HuH-7 (cell line): ENCODE measurements around the gene LRRC4C.

Experiments
- DNase-seq: peaks from one replicate; pipeline ENCODE4 v3.0.0; 2011; ENCODE audit warnings: low spot score

LRRC4C gene

GRCh38 chr11:40467771-40468170 is 991.7 kb downstream of the LRRC4C start:
- no peak for DNase-seq

- DNase-seq = no peak
These were observed 1014.1 kb downstream of the LRRC4C start for GRCh38 chr11:40445391-40445790.

DNA sequence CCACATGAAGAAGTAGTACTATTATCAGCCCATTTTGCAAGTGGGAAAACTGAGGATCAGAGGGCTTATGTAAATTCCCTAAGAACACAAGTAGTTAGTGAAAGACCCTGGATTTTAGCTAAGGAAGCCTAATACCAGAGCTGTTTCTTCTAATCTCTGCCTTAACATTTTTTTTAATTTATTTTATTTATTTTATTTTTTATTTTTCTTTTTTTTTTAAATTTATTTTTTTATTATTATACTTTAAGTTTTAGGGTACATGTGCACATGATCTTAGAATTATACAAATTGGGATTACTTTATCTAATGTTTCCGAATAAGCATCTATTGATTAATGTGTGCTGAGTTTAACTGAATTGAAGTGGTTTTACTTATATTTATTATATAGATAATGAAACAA is 1015.3 kb downstream of the LRRC4C start:
- no peak for DNase-seq

DNA sequence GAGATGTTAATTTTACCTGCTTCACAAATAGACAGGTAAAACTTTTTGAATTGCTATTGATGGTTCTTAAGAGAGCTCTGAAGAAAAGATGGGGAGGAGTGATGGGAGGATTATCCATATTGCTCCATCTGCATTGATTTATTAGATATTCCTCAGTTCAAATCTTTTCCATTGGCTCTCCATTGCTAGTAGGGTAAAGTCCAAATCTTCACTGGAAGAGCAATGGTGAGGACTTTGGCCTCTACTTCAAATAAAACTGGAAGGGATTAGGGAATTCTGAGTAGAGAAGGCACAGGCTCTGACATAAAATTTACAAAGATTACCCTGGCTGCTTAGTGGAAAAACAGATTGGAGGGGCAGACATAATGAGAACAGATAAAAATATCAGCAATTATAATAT is 1024.1 kb downstream of the LRRC4C start:
- DNase-seq = no peak

DNA sequence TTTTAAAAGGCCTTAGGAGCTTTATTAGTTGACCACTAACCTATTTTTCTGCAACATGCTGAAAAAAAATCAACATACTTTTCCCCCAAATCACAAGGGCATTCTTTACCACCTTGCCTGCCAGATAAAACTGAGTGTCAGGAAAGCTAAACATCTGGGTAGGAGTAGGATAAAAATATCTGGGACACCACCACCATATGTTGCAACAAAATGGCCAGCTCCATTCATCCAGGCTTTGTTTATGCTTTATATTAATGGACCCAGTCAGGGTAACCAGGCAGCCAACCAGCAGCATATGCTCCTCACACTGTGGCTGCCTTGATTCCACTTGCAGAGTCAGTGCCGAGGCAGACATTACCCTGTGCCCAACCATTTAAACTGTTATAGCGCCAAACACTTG is 1024.5 kb downstream of the LRRC4C start:
- DNase-seq = no peak

- no peak for DNase-seq
These were observed 1027.1 kb downstream of the LRRC4C start for GRCh38 chr11:40432358-40432757.

GRCh38 chr11:40425168-40425567 is 1034.3 kb downstream of the LRRC4C start:
- no peak for DNase-seq

DNA sequence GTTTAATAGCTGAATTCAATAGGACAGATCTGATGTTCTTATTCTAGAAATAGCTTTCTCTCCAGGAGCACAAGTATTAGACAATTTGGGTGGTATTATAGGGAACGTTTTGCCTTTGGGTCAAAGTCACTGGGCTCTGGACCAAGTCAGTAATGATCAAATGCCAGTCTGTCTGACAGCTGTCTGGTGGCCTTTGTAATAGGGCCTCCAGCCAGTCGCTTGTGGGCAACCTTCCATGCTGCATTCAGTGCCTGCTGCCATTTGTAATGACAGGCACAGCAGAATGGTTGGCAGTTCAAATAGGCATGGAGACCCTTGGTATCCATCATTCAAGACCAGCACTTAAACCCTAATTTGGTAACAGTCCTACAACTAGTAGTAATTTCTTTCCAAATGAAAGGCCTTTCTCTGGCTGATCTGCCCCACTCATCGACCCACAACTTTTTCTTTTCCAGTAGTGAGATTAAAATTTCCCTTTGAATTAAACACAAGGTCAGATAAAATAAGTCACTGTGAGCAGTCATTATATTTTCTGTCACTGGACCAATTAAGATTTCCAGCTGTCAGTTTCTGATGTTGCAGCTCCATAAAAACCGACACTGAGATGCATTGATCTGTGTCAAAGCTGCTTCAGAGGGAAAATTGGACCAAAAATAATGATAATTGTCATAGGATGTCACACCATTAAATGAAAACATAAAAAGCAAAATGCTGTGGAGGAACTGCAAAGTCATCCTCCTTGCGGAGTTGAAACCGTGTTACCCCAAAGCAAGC is 1038.1 kb downstream of the LRRC4C start:
- DNase-seq = no peak

GRCh38 chr11:40417627-40418026 is 1041.8 kb downstream of the LRRC4C start:
- no peak for DNase-seq

DNA sequence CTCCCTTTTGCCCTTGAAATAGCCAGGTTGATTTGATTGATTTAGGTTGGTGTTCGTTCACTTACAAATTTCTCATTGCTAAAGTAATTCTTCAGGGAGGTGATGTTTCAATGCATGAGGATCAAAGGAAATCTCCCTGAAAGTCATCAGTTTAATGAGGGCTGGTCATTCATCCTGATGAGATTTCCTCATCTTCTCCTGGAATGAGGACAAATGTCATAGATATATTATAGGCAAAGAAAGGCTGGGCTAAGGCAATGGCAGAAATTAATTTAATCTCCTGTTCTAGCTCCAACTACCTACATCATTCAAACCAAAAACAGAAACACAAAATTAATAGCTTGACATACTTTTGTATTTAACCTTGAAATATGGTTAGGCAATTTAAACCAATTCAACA is 1052.1 kb downstream of the LRRC4C start:
- DNase-seq = no peak

- no peak for DNase-seq
These were observed 1053.8 kb downstream of the LRRC4C start for GRCh38 chr11:40405614-40406013.

GRCh38 chr11:40403321-40403720 is 1056.1 kb downstream of the LRRC4C start:
- no peak for DNase-seq

- no peak for DNase-seq
These were observed 1058.2 kb downstream of the LRRC4C start for GRCh38 chr11:40401132-40401853.

DNA sequence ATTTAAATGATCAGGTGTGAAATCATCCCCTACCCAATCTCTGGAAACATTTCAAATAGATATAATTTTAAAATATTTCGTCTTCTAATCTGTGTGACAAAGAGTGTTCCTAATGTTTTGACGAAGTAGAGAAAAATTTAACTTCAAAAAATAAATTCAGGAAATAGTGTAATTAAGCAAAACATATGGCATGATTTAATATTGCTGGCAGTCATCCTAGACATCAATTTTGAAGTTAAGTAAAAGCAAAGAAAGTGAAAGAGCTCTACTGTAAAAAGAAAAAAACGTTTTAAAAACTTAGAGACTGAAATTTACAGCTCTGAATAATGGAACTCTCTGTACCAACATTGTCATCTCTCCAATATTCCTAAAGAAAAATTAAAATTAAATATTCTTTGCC is 1062.3 kb downstream of the LRRC4C start:
- DNase-seq = no peak

- DNase-seq = no peak
These were observed 1065.9 kb downstream of the LRRC4C start for GRCh38 chr11:40393511-40393910.

DNA sequence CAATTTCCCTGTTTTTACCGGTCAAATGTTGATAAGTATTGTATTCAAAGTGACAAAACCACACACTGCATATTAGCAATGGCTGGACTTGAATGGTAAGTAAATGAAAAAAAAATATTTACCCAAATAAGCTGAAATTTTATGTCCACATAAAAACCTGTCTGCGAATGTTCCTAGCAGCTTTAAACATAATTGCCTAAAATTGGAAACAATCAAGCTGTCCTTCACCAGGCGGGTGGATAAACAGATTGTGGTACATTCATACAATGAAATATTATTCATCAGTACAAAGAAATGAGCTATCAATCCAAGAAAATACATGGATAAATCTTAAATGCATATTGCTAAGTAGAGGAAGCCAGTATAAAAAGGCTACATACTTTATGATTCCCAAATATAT is 1067.8 kb downstream of the LRRC4C start:
- DNase-seq = no peak

GRCh38 chr11:40388097-40388818 is 1071.2 kb downstream of the LRRC4C start:
- DNase-seq = no peak

GRCh38 chr11:40387240-40387980 is 1072.0 kb downstream of the LRRC4C start:
- DNase-seq = no peak

- no peak for DNase-seq
These were observed 1074.5 kb downstream of the LRRC4C start for GRCh38 chr11:40384991-40385390.

DNA sequence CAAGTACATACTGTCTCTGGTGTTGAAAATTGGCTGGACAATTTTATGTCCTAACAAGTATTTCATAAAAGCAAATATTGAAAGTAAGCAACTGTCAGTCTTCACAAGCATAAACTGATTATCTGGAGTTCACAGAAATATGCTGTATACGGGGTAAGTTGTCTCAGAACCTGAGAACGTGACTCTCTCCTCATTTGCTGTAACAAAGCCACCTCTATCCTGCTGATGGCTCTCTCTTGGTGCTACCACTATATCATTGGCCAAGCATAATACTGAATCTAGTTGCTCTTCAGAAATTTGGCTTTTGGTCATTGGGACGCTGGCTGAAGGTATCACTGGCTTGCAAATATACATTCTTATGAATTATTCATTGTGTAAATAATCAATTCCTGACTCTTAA is 1078.0 kb downstream of the LRRC4C start:
- DNase-seq = no peak

- DNase-seq = no peak
These were observed 1078.6 kb downstream of the LRRC4C start for GRCh38 chr11:40380835-40381234.

- no peak for DNase-seq
These were observed 1083.1 kb downstream of the LRRC4C start for GRCh38 chr11:40376331-40376730.
